EL (cell line): Measurements from ENCODE around the gene CRTC3.

ENCODE experiments used
- DNase-seq: peaks from one replicate; pipeline ENCODE4 v3.0.0-alpha.2; 2016

Gene CRTC3

DNA sequence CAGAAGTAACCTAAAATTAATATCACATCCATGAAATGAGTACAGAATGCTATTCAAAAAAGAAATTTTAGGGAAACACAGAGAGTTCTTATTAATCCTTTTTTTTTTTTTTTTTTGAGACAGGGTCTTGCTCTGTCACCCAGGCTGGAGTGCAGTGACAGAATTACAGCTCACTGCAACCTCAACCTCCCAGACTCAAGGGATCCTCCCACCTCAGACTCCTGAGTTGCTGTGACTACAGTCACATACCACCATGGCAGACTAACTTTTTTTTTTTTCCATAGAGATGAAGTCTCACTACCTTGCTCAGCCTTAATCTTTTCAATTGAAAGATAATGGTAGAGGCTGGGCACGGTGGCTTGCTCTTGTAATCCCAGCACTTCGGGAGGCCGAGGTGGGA is 6.3 kb upstream of the CRTC3 start:
- DNase-seq, result no peak

DNA sequence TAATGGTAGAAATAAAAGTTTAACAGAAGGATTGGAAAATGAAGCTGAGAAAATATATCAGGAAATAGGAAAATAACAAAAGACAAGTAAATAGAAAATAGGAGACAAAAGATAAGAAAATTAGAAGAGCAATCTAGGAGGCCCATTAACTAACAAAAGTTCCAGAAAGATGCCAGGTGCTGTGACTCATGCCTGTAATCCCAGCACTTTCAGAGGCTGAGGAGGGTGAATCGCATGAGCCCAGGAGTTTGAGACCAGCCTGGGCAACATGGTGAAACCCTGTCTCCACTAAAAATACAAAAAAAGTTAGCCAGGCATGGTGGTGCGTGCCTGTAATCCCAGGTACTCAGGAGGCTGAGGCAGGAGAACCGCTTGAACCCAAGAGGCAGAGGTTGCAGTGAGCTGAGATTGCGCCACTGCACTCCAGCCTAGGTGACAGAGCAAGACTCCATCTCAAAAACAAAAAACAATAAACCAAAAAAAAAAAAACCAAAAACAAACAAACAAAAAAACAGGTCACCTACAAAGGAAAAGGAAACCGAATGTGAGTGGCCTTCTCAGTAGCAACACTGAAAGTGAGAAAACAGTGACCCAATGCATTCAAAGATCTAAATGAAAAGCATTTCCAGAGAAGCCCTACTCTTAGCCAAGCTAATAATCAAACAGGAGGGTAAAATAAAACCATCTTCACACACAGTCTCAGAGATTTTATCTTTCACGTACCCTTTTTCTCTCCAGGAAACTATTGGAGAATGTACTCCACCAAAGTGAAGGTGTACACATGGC is 5.5 kb upstream of the CRTC3 start:
- peak; percentile 38 for DNase-seq

DNA sequence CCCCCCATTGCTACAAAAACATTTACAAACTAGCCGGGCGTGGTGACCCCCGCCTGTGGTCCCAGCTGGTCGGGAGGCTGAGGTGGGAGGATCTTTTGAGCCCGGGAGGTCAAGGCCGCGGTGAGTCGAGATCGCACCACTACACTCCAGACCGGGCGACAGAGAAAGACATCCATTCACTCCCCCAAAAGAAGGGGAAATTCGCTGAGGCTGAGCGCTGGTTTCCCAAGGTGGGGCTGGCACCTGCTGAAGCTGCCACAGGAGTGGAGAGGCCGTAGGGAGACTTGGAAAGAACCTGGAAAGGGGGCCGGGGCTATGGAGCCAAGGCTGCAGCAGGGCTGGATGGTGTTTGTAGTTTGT is 732 bp upstream of the CRTC3 start:
- DNase-seq, result no peak

DNA sequence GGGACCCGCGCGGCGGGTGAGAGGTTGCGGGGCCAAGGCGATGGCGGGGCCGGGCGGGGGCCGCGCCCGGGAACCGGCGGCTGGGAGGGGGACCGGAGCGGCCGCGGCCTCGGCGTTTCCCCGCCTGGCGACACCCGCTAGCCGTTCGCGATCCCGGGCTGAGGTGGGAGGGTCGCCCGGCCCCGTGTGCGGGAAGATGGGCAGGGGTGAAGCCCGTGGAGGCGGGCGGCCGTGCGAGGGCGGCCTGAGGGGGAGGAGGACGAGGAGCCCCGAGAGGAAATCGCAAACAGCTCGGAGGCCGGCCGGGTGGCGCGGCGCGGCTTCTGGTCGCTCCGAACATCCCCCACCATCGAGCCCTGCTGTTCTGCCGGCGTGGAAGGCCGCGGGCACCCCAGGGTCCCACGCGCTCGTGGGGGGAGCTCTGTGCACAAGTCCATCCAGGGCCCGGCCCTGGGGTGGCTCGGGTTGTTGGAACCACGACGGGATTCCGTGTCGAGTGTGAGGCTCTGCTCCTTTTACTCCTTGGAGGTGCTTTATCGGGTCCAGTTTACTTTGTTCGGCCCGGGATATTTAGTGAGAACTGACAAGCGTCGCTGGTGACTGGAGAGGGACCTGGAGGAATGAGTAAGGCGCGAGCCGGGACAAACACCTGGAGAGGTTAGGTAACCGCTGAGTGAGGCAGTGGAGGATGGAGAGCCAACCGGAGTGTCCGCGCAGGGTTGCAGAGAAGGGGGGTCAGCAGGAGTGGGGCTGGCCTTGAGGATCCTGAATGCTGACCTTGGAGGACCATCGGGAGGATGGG is 728 bp downstream of the CRTC3 start:
- DNase-seq, result peak; percentile 38

DNA sequence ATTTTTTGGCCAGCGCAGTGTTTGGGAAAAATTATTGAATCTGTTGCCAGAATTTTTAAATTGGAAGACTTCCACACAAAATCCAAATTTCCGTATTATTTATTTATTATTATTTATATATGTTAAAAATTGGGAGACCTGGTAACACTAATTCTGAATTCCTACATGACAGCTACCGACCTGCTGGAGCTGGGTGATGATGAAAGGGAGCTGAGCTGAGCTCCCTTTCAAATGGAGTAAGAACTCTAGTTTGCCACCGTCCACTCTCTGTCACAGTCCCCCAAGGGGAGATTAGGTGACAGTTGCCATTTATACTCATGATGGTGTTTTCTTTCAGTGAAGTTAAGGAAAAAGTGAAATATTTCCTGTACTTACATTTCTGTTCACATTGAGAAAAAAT is 1.4 kb downstream of the CRTC3 start:
- no peak for DNase-seq

DNA sequence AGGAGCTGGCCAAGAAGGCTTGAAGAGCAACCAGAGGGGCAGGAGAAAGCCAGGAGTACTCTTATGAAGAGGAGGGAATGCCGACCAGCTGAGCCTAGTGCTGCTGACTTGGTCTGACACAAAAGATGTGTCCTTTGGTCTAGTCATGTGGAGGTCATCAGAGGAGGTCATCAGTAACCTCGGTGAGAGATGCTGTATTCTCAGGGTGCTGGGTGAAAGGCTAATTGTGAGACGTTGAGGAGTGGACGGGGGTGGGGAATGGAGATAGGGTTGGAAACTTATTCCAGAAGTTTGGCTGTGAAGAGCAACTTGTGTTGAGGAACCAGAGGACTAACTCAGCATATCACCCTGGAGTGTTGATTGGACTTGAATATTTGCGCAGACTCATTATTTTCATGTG is 5.5 kb downstream of the CRTC3 start:
- DNase-seq, result no peak

DNA sequence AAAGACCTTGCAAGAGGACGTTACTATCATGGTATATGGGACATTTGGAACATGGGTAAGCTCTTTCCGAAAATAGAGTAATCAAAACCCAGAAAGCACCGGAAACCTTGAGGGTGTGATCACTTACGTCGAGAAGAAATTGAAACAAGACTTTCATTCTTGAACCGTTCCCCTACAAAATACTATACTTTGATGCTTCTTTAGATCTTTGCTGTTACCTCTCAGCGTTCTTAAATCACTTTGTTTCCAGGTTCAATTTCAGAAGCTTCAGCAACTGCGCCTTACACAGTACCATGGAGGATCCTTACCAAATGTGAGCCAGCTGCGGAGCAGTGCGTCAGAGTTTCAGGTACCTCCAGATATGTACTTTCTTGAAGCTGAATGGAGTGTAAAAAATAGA is 10.1 kb downstream of the CRTC3 start:
- no peak for DNase-seq

DNA sequence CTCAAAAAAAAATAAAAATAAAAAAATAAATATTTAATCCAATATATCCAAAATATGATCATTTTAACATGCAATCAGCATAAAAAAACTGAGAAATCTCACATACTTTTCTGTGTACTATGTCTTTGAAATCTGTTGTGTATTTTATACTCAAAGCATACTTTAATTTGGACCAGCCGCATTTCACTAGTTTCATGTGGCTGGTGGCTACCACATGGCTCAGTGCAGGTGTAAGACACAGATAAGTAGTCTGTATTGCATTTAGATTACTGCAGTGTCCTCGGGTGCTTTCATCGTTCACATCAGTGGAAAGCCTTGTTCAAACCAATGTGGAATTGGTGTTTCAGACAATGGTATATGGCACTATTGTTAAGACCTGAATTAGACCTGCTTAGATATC is 11.0 kb downstream of the CRTC3 start:
- no peak for DNase-seq

DNA sequence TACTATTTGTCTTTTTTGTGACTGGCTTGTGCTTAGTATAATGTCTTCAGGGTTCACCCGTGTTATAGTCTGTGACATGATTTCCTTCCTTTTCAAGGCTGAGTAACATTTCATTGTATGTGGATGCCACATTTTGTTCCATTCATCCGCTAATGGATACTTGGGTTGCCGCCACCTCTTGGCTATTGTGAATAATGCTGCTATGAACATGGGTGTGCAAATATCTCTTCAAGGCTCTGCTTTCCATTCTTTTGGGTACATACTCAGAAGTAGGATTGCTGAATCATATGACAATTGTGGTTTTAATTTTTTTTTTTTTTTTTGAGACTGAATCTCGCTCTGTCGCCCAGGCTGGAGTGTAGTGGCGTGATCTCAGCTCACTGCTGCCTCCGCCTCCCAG is 15.4 kb downstream of the CRTC3 start:
- DNase-seq, result no peak

DNA sequence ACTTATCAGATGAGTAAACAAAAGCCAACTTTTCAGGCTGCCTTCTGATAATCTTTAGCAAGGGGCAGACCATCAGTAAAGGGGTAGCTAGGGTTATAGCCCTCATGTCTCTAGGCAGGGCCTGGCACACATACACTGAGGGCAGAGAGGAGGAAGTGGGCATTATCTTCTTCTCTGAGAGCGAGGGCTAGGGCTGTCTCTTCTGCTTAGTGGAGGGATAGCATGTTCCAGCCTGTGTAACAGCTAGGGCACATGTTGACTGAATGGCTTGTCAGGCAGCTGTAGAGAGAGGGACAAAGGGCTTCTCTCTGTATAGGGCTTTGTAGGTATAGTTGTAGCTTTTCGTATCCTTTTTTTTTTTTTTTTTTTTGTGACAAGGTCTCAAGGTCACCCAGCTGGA is 17.8 kb downstream of the CRTC3 start:
- DNase-seq, result no peak

DNA sequence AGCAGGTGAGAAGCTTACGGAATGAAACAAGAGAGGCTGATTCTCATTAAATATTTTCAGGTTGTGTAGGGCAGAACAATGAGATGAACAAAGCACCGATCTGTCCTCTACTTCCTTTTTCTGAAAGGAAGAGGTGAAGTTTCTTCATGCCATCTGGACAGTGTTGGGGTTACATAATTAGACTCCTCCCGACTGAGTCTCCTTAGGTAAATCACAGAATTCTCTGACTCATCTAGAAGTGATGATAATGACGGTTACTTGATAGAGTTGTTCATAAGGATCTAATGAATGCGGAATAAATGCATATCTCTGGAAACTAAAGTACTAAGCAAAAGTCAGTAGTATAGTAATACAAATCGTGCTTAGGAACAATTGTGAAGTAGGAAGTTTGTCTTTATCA is 21.2 kb downstream of the CRTC3 start:
- DNase-seq, result peak; percentile 28

DNA sequence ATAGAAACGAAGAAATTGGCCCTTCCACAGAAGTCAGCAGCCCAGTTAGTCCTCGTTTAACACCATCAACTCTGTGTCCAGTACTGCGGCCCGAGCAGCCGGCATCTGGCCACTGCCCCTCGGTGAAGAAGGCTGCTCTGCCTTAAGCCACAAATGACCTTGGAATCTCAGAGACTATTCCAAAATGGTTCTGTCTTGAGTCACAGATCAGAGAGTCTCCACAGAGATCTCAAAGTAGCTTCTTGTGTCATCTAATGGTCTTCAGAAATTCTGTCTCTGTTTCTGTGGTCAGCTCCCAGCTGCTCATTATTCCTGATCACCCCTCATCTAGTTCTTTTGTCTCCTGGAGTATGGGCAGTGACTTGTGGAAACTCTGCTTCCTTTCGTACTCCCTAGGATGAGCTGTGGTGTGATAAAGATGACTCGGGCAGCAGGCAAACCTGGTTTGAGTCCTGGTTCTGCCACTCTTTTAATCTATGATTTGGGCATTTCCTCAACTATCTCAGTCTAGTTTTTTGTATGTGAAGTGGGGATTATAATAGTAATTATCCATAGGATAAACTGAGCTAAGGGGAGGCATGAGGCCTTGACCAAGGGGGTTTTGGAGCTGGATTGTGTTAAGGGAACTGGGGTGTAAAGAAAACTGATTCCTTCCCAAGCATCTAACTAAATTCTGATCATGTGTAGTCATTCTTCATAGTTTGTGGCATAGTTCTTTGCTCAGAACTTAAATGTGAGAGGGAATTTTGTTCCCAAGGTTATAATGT is 22.6 kb downstream of the CRTC3 start:
- DNase-seq, result peak; percentile 96

DNA sequence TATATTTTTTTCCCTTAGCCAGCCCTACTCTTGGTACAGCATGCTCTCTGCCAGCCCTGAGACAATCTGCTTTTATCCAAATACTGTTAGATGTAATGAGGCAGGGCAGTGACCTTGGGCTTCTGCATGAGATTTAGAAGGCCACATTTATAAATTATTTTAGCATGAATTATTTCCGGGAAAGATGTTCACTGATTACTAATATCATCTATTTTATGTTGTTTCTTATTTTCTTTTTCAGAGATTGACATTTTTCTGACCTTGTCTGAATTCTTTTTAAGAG is 23.1 kb downstream of the CRTC3 start:
- no peak for DNase-seq

DNA sequence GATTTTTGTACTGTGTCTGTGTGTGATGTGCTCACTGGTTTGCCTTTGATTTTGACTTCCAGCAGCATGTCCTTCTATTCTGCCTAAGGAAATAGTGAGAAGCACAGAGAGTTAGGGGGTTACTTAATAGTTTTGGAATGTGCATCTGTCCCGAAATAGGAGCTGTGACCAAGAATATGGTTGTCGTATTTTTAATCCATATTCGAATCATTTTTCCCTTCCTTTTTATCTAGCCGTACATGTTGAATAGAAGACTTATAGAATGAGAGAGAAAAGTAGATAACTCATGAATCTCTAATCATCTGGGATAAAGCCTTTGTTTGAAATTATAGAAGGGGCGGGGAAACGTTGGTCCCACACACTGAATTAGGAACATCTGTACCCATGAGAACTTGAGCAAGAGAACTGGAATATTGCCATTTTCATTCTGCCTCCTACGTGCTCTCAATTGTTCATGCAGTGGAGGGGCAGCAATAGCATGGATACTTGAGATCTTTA is 23.6 kb downstream of the CRTC3 start:
- peak; percentile 87 for DNase-seq

DNA sequence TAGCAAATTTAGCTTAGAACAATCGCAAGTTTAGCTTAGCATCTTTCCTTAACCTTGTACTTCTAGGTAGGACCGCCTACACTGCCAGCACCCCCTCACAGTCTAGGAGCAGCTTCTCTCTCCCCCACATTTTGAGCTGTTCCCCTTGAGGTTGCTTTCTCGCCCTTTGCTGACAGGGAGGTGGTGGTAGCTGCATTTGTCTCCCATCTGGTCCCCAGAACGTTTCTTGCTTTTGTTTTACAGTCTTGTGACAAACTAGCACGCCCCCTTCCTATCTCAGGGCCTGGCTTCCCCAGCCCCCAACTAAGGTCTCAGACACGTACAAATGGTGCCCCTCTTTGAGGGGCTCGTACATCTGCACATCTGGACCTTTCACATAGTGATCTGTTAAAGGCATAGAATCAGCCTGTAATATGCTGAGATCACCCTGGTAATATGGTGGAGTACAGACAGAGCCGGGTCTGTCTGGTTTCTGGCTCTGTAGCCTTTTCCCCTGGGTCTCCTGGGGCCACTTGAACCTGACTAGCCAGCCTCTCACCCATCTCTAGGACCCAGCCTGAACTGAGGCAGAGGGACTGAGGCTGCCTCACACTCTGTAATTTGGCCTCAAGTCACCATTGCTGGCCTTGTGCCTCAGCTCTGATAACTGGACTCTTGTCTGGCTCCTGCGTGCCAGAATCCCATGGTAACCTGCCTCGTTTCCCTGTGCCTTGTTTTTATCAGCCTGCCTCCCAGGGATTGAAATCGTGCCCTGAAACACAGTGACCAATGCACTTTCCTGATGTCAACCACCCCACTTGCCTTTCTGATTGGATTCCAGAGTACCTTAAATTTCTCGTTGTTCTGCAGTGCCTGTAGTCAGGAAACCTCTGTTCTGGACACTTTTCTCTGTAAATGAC is 27.7 kb downstream of the CRTC3 start:
- DNase-seq, result peak; percentile 28

DNA sequence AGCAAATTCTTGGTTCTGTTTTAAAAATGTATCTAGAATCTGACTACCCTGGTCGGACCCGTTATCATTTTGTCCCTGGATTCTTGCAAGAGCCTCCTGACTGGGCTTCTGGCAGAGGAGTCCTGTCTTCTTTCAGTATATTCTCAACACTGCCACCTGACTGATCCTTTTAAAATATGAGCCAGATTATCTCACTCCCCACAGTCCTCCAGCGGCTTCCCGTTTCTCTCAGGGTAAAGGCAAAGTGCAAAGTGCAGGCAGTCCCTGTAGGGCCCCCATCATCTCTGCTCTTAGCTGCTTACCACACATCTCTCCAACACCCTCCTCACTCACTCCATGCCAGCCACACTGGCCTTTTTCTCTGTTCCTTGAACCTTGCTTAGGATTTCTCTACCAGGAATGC is 28.4 kb downstream of the CRTC3 start:
- DNase-seq, result no peak

DNA sequence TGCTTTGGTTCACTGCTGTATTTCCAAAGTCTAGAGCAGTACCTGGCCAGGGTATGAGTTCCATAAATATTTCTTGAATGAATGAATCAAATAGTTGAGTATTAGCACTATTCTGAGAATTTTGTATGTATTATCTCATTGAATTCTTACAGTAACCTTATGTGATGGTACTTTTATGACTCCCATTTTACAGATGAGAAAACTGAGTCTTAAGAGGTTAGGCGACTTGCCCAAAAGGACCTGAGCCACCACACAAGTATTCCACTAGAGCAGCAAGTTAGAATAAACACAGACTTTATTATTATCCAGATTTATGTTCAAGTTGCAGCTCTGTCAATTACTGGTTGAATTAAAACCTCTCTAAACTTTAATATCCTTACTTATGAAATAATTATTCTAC is 29.4 kb downstream of the CRTC3 start:
- DNase-seq, result no peak

DNA sequence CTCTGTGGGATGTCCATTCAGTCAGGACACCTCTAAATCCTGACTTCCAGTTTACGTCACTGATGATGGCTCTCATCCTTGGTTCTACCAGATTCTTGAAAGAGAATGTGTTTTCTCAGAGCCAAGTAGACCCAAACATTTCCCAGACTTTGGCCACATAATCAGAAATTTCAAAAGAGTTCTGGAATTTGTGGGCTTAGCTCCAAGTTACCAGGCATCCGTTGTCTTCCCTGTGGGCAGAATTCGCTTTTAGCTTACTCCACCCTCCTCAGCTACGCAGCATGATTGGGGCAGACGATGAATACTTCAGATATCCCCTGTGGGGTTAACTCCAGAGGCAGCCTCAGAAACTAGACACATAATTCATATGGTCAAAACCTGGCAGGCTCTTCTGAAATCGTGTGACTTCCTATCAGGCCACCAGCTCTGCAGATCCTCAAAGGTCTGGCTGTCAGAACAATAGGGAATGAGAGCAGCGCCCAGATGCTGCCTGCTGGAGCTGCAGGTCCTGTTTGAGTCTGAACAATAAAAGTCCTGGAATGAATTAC is 30.6 kb downstream of the CRTC3 start:
- peak; percentile 98 for DNase-seq

DNA sequence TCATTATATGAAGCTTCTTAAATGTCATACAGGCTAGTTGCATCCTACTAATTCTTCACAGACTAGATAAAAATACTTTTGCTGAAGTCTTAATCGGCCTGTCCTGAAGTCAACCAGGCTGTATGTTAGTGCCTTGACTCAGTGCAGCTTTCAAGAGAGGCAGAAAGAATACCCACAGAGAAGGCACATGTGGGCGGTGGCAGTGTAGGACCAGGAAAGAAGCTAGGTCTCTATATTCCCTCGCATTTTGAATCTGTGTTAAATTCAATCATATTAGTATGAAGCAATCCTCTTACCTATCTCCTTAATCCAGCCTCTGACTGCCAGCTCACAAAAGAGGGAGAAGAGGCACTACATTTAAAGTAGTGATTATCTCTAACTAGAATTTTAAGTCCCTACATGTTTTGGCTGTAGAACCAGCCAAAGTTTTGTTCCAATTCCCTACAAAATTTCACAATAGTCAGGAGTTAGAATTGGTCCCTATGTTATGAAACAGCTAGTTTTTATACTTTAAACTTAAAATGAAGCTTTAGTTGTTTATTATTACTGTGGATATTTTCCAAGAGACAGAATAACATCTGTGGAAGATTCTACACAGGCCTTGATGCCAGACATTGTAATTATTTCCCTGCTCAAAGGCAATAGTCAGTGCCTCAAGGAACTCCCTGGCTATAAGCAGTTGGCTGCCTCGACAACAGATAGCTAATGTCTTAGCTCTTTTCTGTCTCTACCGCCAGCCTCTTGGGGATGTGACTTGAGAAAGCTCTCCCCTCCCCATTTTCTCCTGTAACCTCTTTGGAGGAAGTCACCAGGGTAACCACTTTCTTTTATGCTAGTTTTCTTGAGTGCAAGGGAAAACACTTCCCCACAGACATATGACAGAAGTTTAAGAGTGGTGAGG is 31.9 kb downstream of the CRTC3 start:
- DNase-seq, result no peak

DNA sequence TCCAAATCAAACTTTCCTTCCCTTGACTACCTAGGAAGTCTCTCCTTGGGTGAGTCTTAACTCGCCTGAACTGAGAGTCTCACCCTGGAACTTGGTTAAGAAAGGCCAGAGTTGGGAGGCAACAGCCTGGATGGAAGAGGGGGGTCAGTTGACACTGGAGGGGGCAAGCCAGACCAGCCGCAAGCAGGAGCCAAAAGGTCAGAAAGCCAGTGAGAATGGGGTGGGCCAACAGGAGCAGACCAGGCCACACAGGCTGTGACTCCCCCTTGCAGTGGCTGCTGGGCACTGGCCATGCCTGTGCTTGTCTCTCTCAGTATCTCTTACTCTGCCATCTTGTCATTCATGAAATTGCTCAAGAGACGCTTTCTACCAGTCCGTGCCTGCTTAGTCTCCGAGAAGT is 32.9 kb downstream of the CRTC3 start:
- DNase-seq, result no peak

DNA sequence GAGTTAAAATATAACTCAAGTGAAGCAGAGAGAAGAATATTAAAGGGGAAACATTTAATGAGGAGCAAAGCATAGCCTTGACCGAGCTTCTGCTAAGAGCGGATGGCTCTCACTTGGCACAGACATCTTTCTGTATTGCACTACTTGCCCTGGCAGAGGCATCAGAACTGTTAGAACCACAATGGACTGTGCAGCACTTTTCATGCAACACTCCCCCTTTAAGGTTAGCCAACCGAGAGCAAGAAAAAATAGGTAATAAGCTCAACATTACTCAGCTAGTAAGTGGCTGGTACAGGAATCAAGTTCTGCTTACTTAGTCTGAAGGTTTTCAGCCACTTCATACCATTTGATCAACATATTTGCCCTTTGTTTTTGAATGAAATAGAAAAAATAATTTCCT is 33.7 kb downstream of the CRTC3 start:
- no peak for DNase-seq
